Heart left ventricle (tissue), 16 donors: ENCODE measurements around the gene ABCA7. TPM values are rescaled to one million over a fixed set of nuclear protein-coding genes. Genes with fewer than 3 reads are reported as not detected.

Experiments
- ATAC-seq, 4 donors: fragments of 200-7000 bp; cut with Tn5 transposase; one replicate each; pipeline ENCODE4 v1.9.1; 2020 to 2022; ENCODE audit warnings: moderate library complexity in 4 of 4, mild to moderate bottlenecking in 3 of 4, moderate number of reproducible peaks in 1 of 4
- DNase-seq, 5 donors: peaks; one replicate each; pipeline ENCODE4 v3.0.0-alpha.2; 2020
- H3K27ac ChIP-seq, 12 donors: fragments of 200-600 bp; sonication (generic) in 4 of 12; one replicate each; pipeline versions ENCODE4 v1.5.0 to v1.8.0; 2016 to 2022; ENCODE audit warnings: mild to moderate bottlenecking in 2 of 12
- H3K27me3 ChIP-seq, 9 donors: fragments of 200-600 bp; sonication (generic) in 2 of 9; one replicate each; pipeline versions ENCODE4 v1.5.1 to v1.8.0; 2016 to 2022; ENCODE audit warnings: mild to moderate bottlenecking in 3 of 9
- H3K36me3 ChIP-seq, 9 donors: fragments of 200-600 bp; sonication (generic) in 2 of 9; one replicate each; pipeline versions ENCODE4 v1.5.0 to v1.8.0; 2018 to 2022; ENCODE audit warnings: mild to moderate bottlenecking in 2 of 9
- H3K4me1 ChIP-seq, 12 donors: fragments of 200-600 bp; sonication (generic) in 4 of 12; one replicate each; pipeline versions ENCODE4 v1.5.0 to v1.8.0; 2016 to 2022; ENCODE audit warnings: mild to moderate bottlenecking in 3 of 12
- H3K4me3 ChIP-seq, 12 donors: fragments of 200-600 bp; sonication (generic) in 4 of 12; one replicate each; pipeline versions ENCODE4 v1.5.0 to v1.8.0; 2017 to 2022; ENCODE audit warnings: mild to moderate bottlenecking in 9 of 12, moderate library complexity in 4 of 12
- H3K9me3 ChIP-seq, 12 donors: fragments of 200-600 bp; sonication (generic) in 4 of 12; one replicate each; pipeline versions ENCODE4 v1.5.0 to v1.8.0; 2016 to 2022; ENCODE audit warnings: mild to moderate bottlenecking in 1 of 12
- CTCF ChIP-seq, 12 donors: fragments of 200-600 bp; sonication (generic) in 4 of 12; IDR thresholded peaks; one replicate each; pipeline versions ENCODE4 v1.5.0 to v1.8.0; 2018 to 2022; ENCODE audit warnings: antibody characterized with exemption in 12 of 12, mild to moderate bottlenecking in 5 of 12
- POLR2A ChIP-seq, 2 donors: fragments of 450-650 bp; IDR thresholded peaks; one replicate each; pipeline ENCODE4 v1.6.1; 2017; ENCODE audit warnings: antibody characterized with exemption in 2 of 2, mild to moderate bottlenecking in 2 of 2, moderate library complexity in 2 of 2
- WGBS, 4 donors: extraction: QIAGEN DNeasy Blood & Tissue Kit in 2 of 4; methylation state at CpG; one replicate each; pipeline versions ENCODE4 v1.1.5 to v1.1.7; 2013 to 2018; 5-methylcytosine and 5-hydroxymethylcytosine counted together
- intact Hi-C, 10 donors: fragments of 100-400 bp; cut with DNase I; formaldehyde crosslinking; loops; one replicate each; pipeline versions ENCODE4 v1.11.1 to v1.14.2; 2022
- polyA plus RNA-seq, 2 donors: library from polyadenylated mRNA; stranded (reverse); fragments of 200-250 nt; gene quantifications; one replicate each; pipeline ENCODE4 v1.2.3, GENCODE V29; 2013
- total RNA-seq, 9 donors: library from RNA; depleted of rRNA in 2 of 9; stranded (reverse); fragments of >200 nt in 2 of 9; fragmentation: NEBNext Ultra II Directional in 3 of 9; extraction: Animal tissue kit (Norgen Biotek cat#: 25700) in 3 of 9; gene quantifications; one replicate each; pipeline versions ENCODE4 v1.1.0 to v1.2.4, GENCODE V29; 2016 to 2023
- donor health status: ischemic (EF 13 %, LVEDD 7.1; RV severe dilation, severe dysfunction).
- donor health status: healthy with polysubstance abuse.
- donor health status: DM: no; HTN: yes; CAD: no.
- donor health status: DM: no; HTN: no; CAD: no.
- donor health status: ischemic (EF 25% LVEDD 6.9; RV normal size, moderate dysfunction).
- donor health status: ischemic (EF 25% LVEDD 5.7; RV mildly dilated, moderate dysfunction).
- donor health status: healthy.
- donor health status: DM: yes; HTN: yes; CAD: no.
- donor health status: ischemic (EF 35%, LVEDD 5.7; RV mildly dilated, moderate dysfunction).
- donor health status: nonischemic (EF 11% LVEDD 7.7; RV severe dilation, severe dysfunction).
- donor health status: DM: yes; HTN: yes; CAD: no.
- donor health status: PGD.
- donor health status: ischemic (EF 29% LVEDD 5.4; RV normal size, mild dysfunction).
- donor health status: nonischemic (EF 23%, LVEDD 6.1; RV moderate dilation, normal function).

ABCA7 gene
- total and polyA plus RNA-seq, 11 donors: 2.9 to 12.4 (median 8.8) TPM

- Histone ChIP-seq H3K4me3 (no peak overlapping the region), H3K4me1 (peaks cover 0 to 12% (median 5%) of the 10 kb centered on the region in 12 donors), H3K9me3 (no peaks in the 10 kb centered on the region), H3K36me3 (peaks cover 0 to 11% (median 0%) of the 10 kb centered on the region in 9 donors), H3K27ac (no peak overlapping the region), H3K27me3 (no peaks in the 10 kb centered on the region)
- intact Hi-C loops: loop anchor here in 1 of 10 donors (2.0 kb wide), 1 partner anchor 89 kb away; no protein-coding TSS in a partner anchor
- TF ChIP-seq POLR2A (IDR thresholded peaks at IDR 0.05) (no peak), CTCF (IDR thresholded peaks at IDR 0.05) (no peak)
- WGBS, 4 donors: 91 to 95% (median 95%) methylated on average over 19 to 33 of the region's 33 CpGs
- ATAC-seq: no peak
- no peak for DNase-seq
Observed at GRCh38 chr19:1046117-1046626, 6.3 kb downstream of the ABCA7 start.

GRCh38 chr19:1046836-1047695 is 7.2 kb downstream of the ABCA7 start:
- WGBS, 4 donors: 90 to 95% (median 92%) methylated on average over 66 to 77 of the region's 77 CpGs
- no peak overlapping the region for H3K27ac ChIP-seq
- no peaks in the 10 kb centered on the region for H3K9me3 ChIP-seq
- H3K27me3 ChIP-seq: no peaks in the 10 kb centered on the region
- TF ChIP-seq POLR2A (IDR thresholded peaks at IDR 0.05) (no peak), CTCF (IDR thresholded peaks at IDR 0.05) (no peak)
- DNase-seq (no peak), ATAC-seq (no peak)
- intact Hi-C loops: loop anchor here in 1 of 10 donors (2.0 kb wide), 1 partner anchor 88 kb away; no protein-coding TSS in a partner anchor
- H3K4me1 ChIP-seq: peaks cover 0 to 3% (median 0%) of the 10 kb centered on the region in 12 donors
- no peak overlapping the region for H3K4me3 ChIP-seq
- peaks cover 0 to 11% (median 0%) of the 10 kb centered on the region in 9 donors for H3K36me3 ChIP-seq

- no peak for DNase-seq
- no peaks in the 10 kb centered on the region for H3K9me3 ChIP-seq
- ATAC-seq: no peak
- peaks cover 0 to 11% (median 0%) of the 10 kb centered on the region in 9 donors for H3K36me3 ChIP-seq
- H3K4me3 ChIP-seq: no peak overlapping the region
- H3K4me1 ChIP-seq: no peaks in the 10 kb centered on the region
- intact Hi-C loops: loop anchor here in 1 of 10 donors (2.0 kb wide), 1 partner anchor 87 kb away; no protein-coding TSS in a partner anchor
- H3K27me3 ChIP-seq: no peaks in the 10 kb centered on the region
- no peak overlapping the region for H3K27ac ChIP-seq
- WGBS, 4 donors: 83 to 90% (median 90%) methylated on average over 11 to 20 of the region's 20 CpGs
- TF ChIP-seq CTCF (IDR thresholded peaks at IDR 0.05) (no peak), POLR2A (IDR thresholded peaks at IDR 0.05) (no peak)
Observed at GRCh38 chr19:1047696-1048147, 7.8 kb downstream of the ABCA7 start.

- ATAC-seq (no peak), DNase-seq (no peak)
- TF ChIP-seq CTCF (IDR thresholded peaks at IDR 0.05) (no peak), POLR2A (IDR thresholded peaks at IDR 0.05) (no peak)
- H3K9me3 ChIP-seq: no peaks in the 10 kb centered on the region
- no peaks in the 10 kb centered on the region for H3K4me1 ChIP-seq
- intact Hi-C loops: no loop called here
- H3K4me3 ChIP-seq: no peak overlapping the region
- no peak overlapping the region for H3K27ac ChIP-seq
- H3K27me3 ChIP-seq: no peaks in the 10 kb centered on the region
- peaks cover 0 to 13% (median 0%) of the 10 kb centered on the region in 9 donors for H3K36me3 ChIP-seq
- WGBS, 4 donors: 89 to 95% (median 91%) methylated on average over 14 to 17 of the region's 17 CpGs
Observed at GRCh38 chr19:1049106-1049505, 9.2 kb downstream of the ABCA7 start.
